WTC11 (cell line): Measurements from ENCODE around the gene SOX6. TPM values are rescaled to one million over a fixed set of nuclear protein-coding genes. Genes with fewer than 3 reads are reported as not detected.

Source experiments
- ATAC-seq: fragments of 200-7000 bp; cut with Tn5 transposase; 2 replicates; pipeline ENCODE4 v1.10.0; 2021; ENCODE audit warnings: mild to moderate bottlenecking, moderate library complexity
- CTCF ChIA-PET: fragments of 300-600 bp; sonication (Branson Sonifier 250); formaldehyde crosslinking; loops from one replicate; lab custom pipeline; 2021; ENCODE audit warnings: antibody characterized with exemption; lab: Charles Lee
- POLR2A ChIA-PET: fragments of 350-600 bp; sonication (Branson Sonifier 250); formaldehyde crosslinking; loops from one replicate; lab custom pipeline; 2021; ENCODE audit warnings: antibody characterized with exemption; lab: Charles Lee
- DNase-seq: peaks from one replicate; pipeline ENCODE4 v3.0.0; 2021; ENCODE audit warnings: low spot score
- H3K27ac Mint-ChIP-seq: 2 replicates; pipeline ENCODE4 v1.8.0; 2021; ENCODE audit warnings: mixed read lengths
- H3K27me3 Mint-ChIP-seq: 2 replicates; pipeline ENCODE4 v1.8.0; 2021; ENCODE audit warnings: low read depth, mild to moderate bottlenecking, moderate library complexity, mixed read lengths
- H3K36me3 Mint-ChIP-seq: 2 replicates; pipeline ENCODE4 v1.8.0; 2021; ENCODE audit warnings: mixed read lengths
- H3K4me1 Mint-ChIP-seq: 2 replicates; pipeline ENCODE4 v1.8.0; 2022; ENCODE audit warnings: mixed read lengths
- H3K4me3 Mint-ChIP-seq: 2 replicates; pipeline ENCODE4 v1.8.0; 2021; ENCODE audit warnings: mild to moderate bottlenecking, moderate library complexity, mixed read lengths
- H3K9me3 Mint-ChIP-seq: 2 replicates; pipeline ENCODE4 v1.8.0; 2021; ENCODE audit warnings: mixed read lengths
- AFF4 ChIP-seq: sonication (generic); formaldehyde crosslinking; IDR thresholded peaks from 2 replicates; pipeline ENCODE4 v1.8.1; 2023; ENCODE audit warnings: mild to moderate bottlenecking, missing genetic modification reagents, borderline replicate concordance
- E2F5 ChIP-seq: sonication (generic); formaldehyde crosslinking; IDR thresholded peaks from 2 replicates; pipeline ENCODE4 v1.8.1; 2022; ENCODE audit warnings: mild to moderate bottlenecking, moderate library complexity, missing genetic modification reagents
- ELF4 ChIP-seq: sonication (generic); formaldehyde crosslinking; IDR thresholded peaks from 2 replicates; pipeline ENCODE4 v1.8.1; 2022; ENCODE audit warnings: low read depth, mild to moderate bottlenecking, moderate library complexity, missing genetic modification reagents
- EMX1 ChIP-seq: fragments of 250-450 bp; sonication (Bioruptor Pico); IDR thresholded peaks from 2 replicates; pipeline ENCODE4 v1.8.0; 2021; ENCODE audit warnings: mild to moderate bottlenecking
- JUN ChIP-seq: sonication (generic); formaldehyde crosslinking; IDR thresholded peaks from 2 replicates; pipeline ENCODE4 v1.8.0; 2023; ENCODE audit warnings: mild to moderate bottlenecking, missing genetic modification reagents
- KAT7 ChIP-seq: sonication (generic); formaldehyde crosslinking; IDR thresholded peaks from 2 replicates; pipeline ENCODE4 v1.8.1; 2023; ENCODE audit warnings: missing genetic modification reagents, mild to moderate bottlenecking, borderline replicate concordance
- NFYB ChIP-seq: sonication (generic); formaldehyde crosslinking; conservative IDR thresholded peaks from 2 replicates; pipeline ENCODE4 v1.8.0; 2022; ENCODE audit warnings: low read depth, missing genetic modification reagents
- NR1H2 ChIP-seq: sonication (generic); formaldehyde crosslinking; IDR thresholded peaks from 2 replicates; pipeline ENCODE4 v1.9.0; 2021; ENCODE audit warnings: mild to moderate bottlenecking, moderate library complexity, missing genetic modification reagents
- PRDM15 ChIP-seq: sonication (generic); formaldehyde crosslinking; IDR thresholded peaks from 2 replicates; pipeline ENCODE4 v1.8.0; 2022; ENCODE audit warnings: missing genetic modification reagents
- RELA ChIP-seq: sonication (generic); formaldehyde crosslinking; IDR thresholded peaks from 2 replicates; pipeline ENCODE4 v1.8.1; 2022; ENCODE audit warnings: missing genetic modification reagents, mild to moderate bottlenecking, borderline replicate concordance
- SOX15 ChIP-seq: fragments of 250-450 bp; sonication (Bioruptor Pico); IDR thresholded peaks from 2 replicates; pipeline ENCODE4 v1.9.0; 2021; ENCODE audit warnings: mild to moderate bottlenecking
- SP1 ChIP-seq: sonication (generic); formaldehyde crosslinking; conservative IDR thresholded peaks from 2 replicates; pipeline ENCODE4 v1.8.1; 2022; ENCODE audit warnings: missing genetic modification reagents
- STAT6 ChIP-seq: sonication (generic); formaldehyde crosslinking; conservative IDR thresholded peaks from 2 replicates; pipeline ENCODE4 v1.8.1; 2023; ENCODE audit warnings: mild to moderate bottlenecking, low read depth, missing genetic modification reagents, moderate library complexity
- TEAD1 ChIP-seq: sonication (generic); formaldehyde crosslinking; IDR thresholded peaks from 2 replicates; pipeline ENCODE4 v1.8.0; 2022; ENCODE audit warnings: mild to moderate bottlenecking, missing genetic modification reagents
- TP53 ChIP-seq: sonication (generic); formaldehyde crosslinking; IDR thresholded peaks from 2 replicates; pipeline ENCODE4 v1.8.1; 2023; ENCODE audit warnings: mild to moderate bottlenecking, missing genetic modification reagents
- ZNF219 ChIP-seq: sonication (generic); formaldehyde crosslinking; IDR thresholded peaks from 2 replicates; pipeline ENCODE4 v1.8.0; 2023; ENCODE audit warnings: missing genetic modification reagents, mild to moderate bottlenecking, borderline replicate concordance
- ZNF263 ChIP-seq: sonication (generic); formaldehyde crosslinking; IDR thresholded peaks from 2 replicates; pipeline ENCODE4 v1.8.1; 2022; ENCODE audit warnings: low read depth, mild to moderate bottlenecking, moderate library complexity, missing genetic modification reagents
- ZNF317 ChIP-seq: sonication (generic); formaldehyde crosslinking; IDR thresholded peaks from 2 replicates; pipeline ENCODE4 v1.8.1; 2023; ENCODE audit warnings: low read depth, mild to moderate bottlenecking, moderate library complexity, missing genetic modification reagents, borderline replicate concordance
- ZNF396 ChIP-seq: fragments of 250-450 bp; sonication (Bioruptor Pico); IDR thresholded peaks from 2 replicates; pipeline ENCODE4 v1.8.0; 2021; ENCODE audit warnings: mild to moderate bottlenecking, moderate library complexity, borderline replicate concordance
- ZNF671 ChIP-seq: fragments of 250-450 bp; sonication (Bioruptor Pico); IDR thresholded peaks from 2 replicates; pipeline ENCODE4 v1.8.0; 2021; ENCODE audit warnings: mild to moderate bottlenecking
- total RNA-seq: library from RNA; stranded (reverse); gene quantifications from 3 replicates; pipeline ENCODE4 v1.2.3, GENCODE V29; 2021

SOX6 gene
- total RNA-seq, 1 experiment from 2014 or later, result 0.13 TPM

GRCh38 chr11:16124390-16124789 is 232.0 kb downstream of the SOX6 start (continued):
- TF ChIP-seq AFF4 (CRISPR knock-in tag) (no peak), ZNF671 (no peak), ZNF396 (CRISPR knock-in tag) (no peak), RELA (CRISPR knock-in tag) (no peak), JUN (no peak), NR1H2 (CRISPR knock-in tag) (no peak)

GRCh38 chr11:16121853-16122252 is 234.5 kb downstream of the SOX6 start:
- no peaks in the 10 kb centered on the region for H3K9me3 Mint-ChIP-seq
- H3K4me1 Mint-ChIP-seq, result peaks cover 20% of the 10 kb centered on the region
- TF ChIP-seq SP1 (no peak), ZNF219 (CRISPR knock-in tag) (no peak), PRDM15 (no peak)
- H3K27me3 Mint-ChIP-seq, result no peaks in the 10 kb centered on the region; the same call in 1 of the 2 replicates
- H3K36me3 Mint-ChIP-seq, result no peaks in the 10 kb centered on the region
- ChIA-PET CTCF (no interaction called here), POLR2A (no interaction called here)
- H3K27ac Mint-ChIP-seq, result no peak overlapping the region
- no peak overlapping the region for H3K4me3 Mint-ChIP-seq
- DNase-seq (no peak), ATAC-seq (no peak)

- Mint-ChIP-seq H3K4me1 (peaks cover 12% of the 10 kb centered on the region), H3K36me3 (no peaks in the 10 kb centered on the region), H3K4me3 (no peak overlapping the region), H3K27ac (no peak overlapping the region), H3K27me3 (no peaks in the 10 kb centered on the region; the same call in 1 of the 2 replicates), H3K9me3 (no peaks in the 10 kb centered on the region)
- ChIA-PET CTCF (no interaction called here), POLR2A (no interaction called here)
- ATAC-seq (no peak), DNase-seq (no peak)
- no peak for TF ChIP-seq TP53 (CRISPR knock-in tag)
- TF ChIP-seq NFYB (CRISPR knock-in tag), result no peak
- TF ChIP-seq ELF4 (CRISPR knock-in tag), result no peak
- TF ChIP-seq ZNF317 (CRISPR knock-in tag), result no peak
- no peak for TF ChIP-seq KAT7
- TF ChIP-seq SOX15 (CRISPR knock-in tag), result no peak
- no peak for TF ChIP-seq PRDM15
- TF ChIP-seq ZNF671, result no peak
- no peak for TF ChIP-seq ZNF263
- no peak for TF ChIP-seq E2F5 (CRISPR knock-in tag)
- no peak for TF ChIP-seq TEAD1 (CRISPR knock-in tag)
- no peak for TF ChIP-seq EMX1 (CRISPR knock-in tag)
- no peak for TF ChIP-seq STAT6 (CRISPR knock-in tag)
Observed at GRCh38 chr11:16120008-16120407, 236.3 kb downstream of the SOX6 start.
